Limb (tissue), 2 donors: ENCODE data around the gene PRKD1.
"Not testable (repeated sequence)": the region's sequence is repeated elsewhere in the genome, so short reads cannot be mapped to it uniquely, and the experiment has no call there.

Source experiments
- DNase-seq, 2 donors: peaks; one replicate each; pipeline ENCODE4 v3.0.0-alpha.2; 2016; ENCODE audit errors: extremely low spot score in 2 of 2

PRKD1 gene

GRCh38 chr14:29743531-29743930, 184.1 kb downstream of the PRKD1 start:
- DNase-seq, result no peak

GRCh38 chr14:29741909-29742401, 185.7 kb downstream of the PRKD1 start:
- DNase-seq, result no peak

- DNase-seq, result no peak
Observed at GRCh38 chr14:29740491-29740890, 187.2 kb downstream of the PRKD1 start.

GRCh38 chr14:29738950-29739349, 188.7 kb downstream of the PRKD1 start:
- no peak for DNase-seq

- no peak for DNase-seq
Observed at GRCh38 chr14:29738056-29738455, 189.6 kb downstream of the PRKD1 start.

- DNase-seq, result no peak
Observed at GRCh38 chr14:29735459-29735858, 192.2 kb downstream of the PRKD1 start.

- no peak for DNase-seq
Observed at GRCh38 chr14:29734732-29735131, 192.9 kb downstream of the PRKD1 start.

GRCh38 chr14:29726560-29727331, 200.9 kb downstream of the PRKD1 start:
- DNase-seq, result not testable (repeated sequence)

- DNase-seq, result no peak
Observed at GRCh38 chr14:29724991-29725390, 202.7 kb downstream of the PRKD1 start.

GRCh38 chr14:29722831-29723230, 204.8 kb downstream of the PRKD1 start:
- DNase-seq, result no peak

GRCh38 chr14:29721586-29721985, 206.1 kb downstream of the PRKD1 start:
- DNase-seq, result no peak

- DNase-seq, result no peak
Observed at GRCh38 chr14:29717901-29718300, 209.7 kb downstream of the PRKD1 start.

- no peak for DNase-seq
Observed at GRCh38 chr14:29716150-29716549, 211.5 kb downstream of the PRKD1 start.

GRCh38 chr14:29712601-29713000, 215.0 kb downstream of the PRKD1 start:
- DNase-seq, result no peak

- no peak for DNase-seq
Observed at GRCh38 chr14:29710015-29710414, 217.6 kb downstream of the PRKD1 start.

GRCh38 chr14:29709490-29709889, 218.2 kb downstream of the PRKD1 start:
- DNase-seq, result no peak

- no peak for DNase-seq
Observed at GRCh38 chr14:29706700-29707099, 220.9 kb downstream of the PRKD1 start.

- DNase-seq, result no peak
Observed at GRCh38 chr14:29705801-29706200, 221.8 kb downstream of the PRKD1 start.

- not testable (repeated sequence) for DNase-seq
Observed at GRCh38 chr14:29689597-29689996, 238.1 kb downstream of the PRKD1 start.

GRCh38 chr14:29687866-29688265, 239.8 kb downstream of the PRKD1 start:
- DNase-seq, result no peak

- DNase-seq, result no peak
Observed at GRCh38 chr14:29687071-29687765, 240.4 kb downstream of the PRKD1 start.

GRCh38 chr14:29684926-29685325, 242.7 kb downstream of the PRKD1 start:
- DNase-seq, result no peak

GRCh38 chr14:29682789-29683188, 244.9 kb downstream of the PRKD1 start:
- DNase-seq, result no peak
